SK-N-SH (cell line): ENCODE measurements around the gene PTPRB. TPM values are rescaled to one million over a fixed set of nuclear protein-coding genes. Genes with fewer than 3 reads are reported as not detected.

Experiments
- CTCF ChIA-PET: fragments of 300-600, 350-600 bp; formaldehyde crosslinking; extraction: SDS; loops from one replicate; lab custom pipeline; 2021; lab: Yijun Ruan, JAX
- POLR2A ChIA-PET: fragments of 350-600 bp; sonication (Branson Sonifier 250); formaldehyde crosslinking; extraction: SDS; loops from one replicate; lab custom pipeline; 2020; ENCODE audit warnings: antibody characterized with exemption, inconsistent platforms; lab: Yijun Ruan, JAX
- DNase-seq: peaks from one replicate; pipeline ENCODE4 v3.0.0; 2012
- H2AFZ ChIP-seq: fragments of 200-600 bp; sonication (generic); 2 replicates; pipeline ENCODE4 v1.8.1; 2016; ENCODE audit warnings: antibody characterized with exemption, mild to moderate bottlenecking, low read depth
- H3F3A ChIP-seq: fragments of 200-600 bp; sonication (generic); replicated peaks from 2 replicates; pipeline ENCODE3; 2016; ENCODE audit warnings: antibody characterized with exemption, mild to moderate bottlenecking; ENCODE audit not compliant: insufficient read depth
- H3K27ac ChIP-seq, 2 experiments: fragments of 200-500 bp in 1 of 2; fragments of 200-600 bp in 1 of 2; sonication (Bioruptor generic) in 1 of 2; sonication (generic), shearing (Covaris generic) in 1 of 2; 2 replicates each; pipeline versions ENCODE4 v1.5.1 to v1.6.1; 2014 to 2016; ENCODE audit warnings: low read depth in 2 of 2, inconsistent platforms in 1 of 2, low read length in 1 of 2, mild to moderate bottlenecking in 1 of 2, mixed read lengths in 1 of 2
- H3K27me3 ChIP-seq: fragments of 200-600 bp; sonication (generic), shearing (Covaris generic); 2 replicates; pipeline ENCODE4 v1.6.1; 2016; ENCODE audit warnings: mixed run types; ENCODE audit not compliant: insufficient read depth
- H3K36me3 ChIP-seq, 2 experiments: fragments of 200-500 bp in 1 of 2; fragments of 200-600 bp in 1 of 2; sonication (Bioruptor generic) in 1 of 2; sonication (generic) in 1 of 2; replicated peaks in 1 of 2; 2 replicates each; pipeline versions ENCODE3 to v1.5.1; 2014 to 2016; ENCODE audit warnings: low read length in 1 of 2, mild to moderate bottlenecking in 1 of 2; ENCODE audit not compliant: insufficient read depth in 2 of 2, control insufficient read depth in 1 of 2
- H3K4me1 ChIP-seq, 2 experiments: fragments of 200-500 bp in 1 of 2; fragments of 200-600 bp in 1 of 2; sonication (Bioruptor generic) in 1 of 2; sonication (generic), shearing (Covaris generic) in 1 of 2; 2 replicates each; pipeline versions ENCODE4 v1.5.1 to v1.6.1; 2014 to 2016; ENCODE audit warnings: low read depth in 1 of 2, low read length in 1 of 2, mixed run types in 1 of 2; ENCODE audit not compliant: insufficient read depth in 2 of 2, control insufficient read depth in 1 of 2
- H3K4me2 ChIP-seq: fragments of 200-600 bp; sonication (generic), shearing (Covaris generic); 2 replicates; pipeline ENCODE4 v1.6.1; 2017; ENCODE audit warnings: mixed run types
- H3K4me3 ChIP-seq, 2 experiments: fragments of 200-500 bp in 1 of 2; fragments of 200-600 bp in 1 of 2; sonication (Bioruptor generic) in 1 of 2; sonication (generic), shearing (Covaris generic) in 1 of 2; 2 replicates each; pipeline versions ENCODE4 v1.5.1 to v1.8.1; 2014 to 2016; ENCODE audit warnings: low read depth in 2 of 2, inconsistent platforms in 1 of 2, low read length in 1 of 2, mild to moderate bottlenecking in 1 of 2, mixed read lengths in 1 of 2, moderate library complexity in 1 of 2
- H3K79me2 ChIP-seq: fragments of 200-600 bp; sonication (generic); 2 replicates; pipeline ENCODE4 v1.8.1; 2017; ENCODE audit warnings: mild to moderate bottlenecking; ENCODE audit not compliant: insufficient read depth
- H3K9ac ChIP-seq: fragments of 200-600 bp; sonication (generic); 2 replicates; pipeline ENCODE4 v1.6.1; 2017; ENCODE audit warnings: mixed run types
- H3K9me2 ChIP-seq: fragments of 200-600 bp; sonication (generic); 2 replicates; pipeline ENCODE4 v1.6.1; 2017; ENCODE audit warnings: mixed run types
- H3K9me3 ChIP-seq: fragments of 200-600 bp; sonication (generic); 2 replicates; pipeline ENCODE4 v1.6.1; 2017; ENCODE audit warnings: mixed run types, mild to moderate bottlenecking, moderate library complexity
- H4K20me1 ChIP-seq: fragments of 200-600 bp; sonication (generic); 2 replicates; pipeline ENCODE4 v1.6.1; 2017; ENCODE audit warnings: mild to moderate bottlenecking, mixed run types; ENCODE audit not compliant: insufficient read depth
- CHD2 ChIP-seq: fragments of 150-350 bp; IDR thresholded peaks from 2 replicates; pipeline ENCODE4 v1.6.1; 2018; ENCODE audit warnings: low read length; ENCODE audit not compliant: partially characterized antibody
- CTCF ChIP-seq: fragments of 200-600 bp; sonication (generic); IDR thresholded peaks from 2 replicates; pipeline ENCODE4 v1.6.1; 2017; ENCODE audit warnings: antibody characterized with exemption, mild to moderate bottlenecking, moderate library complexity
- EP300 ChIP-seq, 2 experiments: IDR thresholded peaks; 2 replicates each; pipeline versions ENCODE4 v1.4.0 to v1.6.1; 2012; ENCODE audit warnings: borderline replicate concordance in 1 of 2, low read depth in 1 of 2, low read length in 1 of 2
- EZH2phosphoT487 ChIP-seq: fragments of 200-600 bp; sonication (generic); IDR thresholded peaks from 2 replicates; pipeline ENCODE4 v1.6.1; 2017; ENCODE audit warnings: low read depth, mixed run types, mild to moderate bottlenecking, antibody characterized with exemption, moderate library complexity, borderline replicate concordance
- FOSL2 ChIP-seq: IDR thresholded peaks from 2 replicates; pipeline ENCODE4 v1.4.0; 2012; ENCODE audit warnings: low read depth, mild to moderate bottlenecking, moderate library complexity, borderline replicate concordance
- GABPA ChIP-seq: IDR thresholded peaks from 2 replicates; pipeline ENCODE4 v1.4.0; 2012; ENCODE audit warnings: low read depth, mild to moderate bottlenecking
- GATA2 ChIP-seq: sonication (generic); formaldehyde crosslinking; IDR thresholded peaks from 2 replicates; pipeline ENCODE4 v1.5.0; 2020; ENCODE audit warnings: mild to moderate bottlenecking, missing genetic modification reagents
- JUND ChIP-seq: IDR thresholded peaks from 2 replicates; pipeline ENCODE4 v1.4.0; 2012
- MEF2A ChIP-seq: IDR thresholded peaks from 2 replicates; pipeline ENCODE4 v1.4.0; 2012; ENCODE audit warnings: low read depth, borderline replicate concordance
- PBX3 ChIP-seq: IDR thresholded peaks from 2 replicates; pipeline ENCODE4; 2012
- RAD21 ChIP-seq: IDR thresholded peaks from 2 replicates; pipeline ENCODE4 v1.6.1; 2012; ENCODE audit warnings: mild to moderate bottlenecking, low read length
- RCOR1 ChIP-seq: fragments of 150-350 bp; IDR thresholded peaks from 2 replicates; pipeline ENCODE4 v1.6.1; 2017; ENCODE audit warnings: antibody characterized with exemption, low read length
- RFX5 ChIP-seq: IDR thresholded peaks from 2 replicates; pipeline ENCODE4 v1.6.1; 2012; ENCODE audit warnings: mild to moderate bottlenecking, improper control_type of control experiment, low read length
- RXRA ChIP-seq: IDR thresholded peaks from 2 replicates; pipeline ENCODE4 v1.4.0; 2012; ENCODE audit warnings: low read depth, mild to moderate bottlenecking, borderline replicate concordance
- SMC3 ChIP-seq: IDR thresholded peaks from 2 replicates; pipeline ENCODE4 v1.6.1; 2012; ENCODE audit warnings: low read depth, low read length, improper control_type of control experiment
- TEAD4 ChIP-seq: IDR thresholded peaks from 2 replicates; pipeline ENCODE4 v1.4.0; 2012; ENCODE audit warnings: mild to moderate bottlenecking, borderline replicate concordance; ENCODE audit not compliant: insufficient read depth
- ZBTB33 ChIP-seq: IDR thresholded peaks from 2 replicates; pipeline ENCODE4 v1.4.0; 2012; ENCODE audit warnings: low read depth, borderline replicate concordance
- WGBS: methylation state at CpG from one replicate; pipeline ENCODE4 v1.1.6; 2017; ENCODE audit warnings: low lambda C conversion rate; 5-methylcytosine and 5-hydroxymethylcytosine counted together
- polyA plus RNA-seq, 3 experiments: library from polyadenylated mRNA; depleted of rRNA; stranded (reverse); fragments of >200 nt; gene quantifications; 2 replicates each; pipeline ENCODE4 v1.2.3, GENCODE V29; 2012
- TF ChIP-seq, protein P1 (sequence below): IDR thresholded peaks from 2 replicates; pipeline ENCODE4 v1.4.0; 2012; ENCODE audit warnings: low read depth, borderline replicate concordance

PTPRB gene
- polyA plus RNA-seq, 1 of the 3 experiments (the other 2 are of a cell fraction): 1.1 TPM

- CTCF ChIA-PET: interaction anchor here (0.7 to 4.2 kb wide), 34 partner anchors 8 to 912 kb away, joined by 3 to 136 read pairs (median 5); partner anchors contain the start of gene CNOT2
- Histone ChIP-seq H3K79me2 (no peaks in the 10 kb centered on the region), H3K27ac (peak overlapping the region in 1 of 2 experiments; percentile 42; a peak in 1 of 4 replicates), H3K4me1 (no peaks in the 10 kb centered on the region), H3K9me2 (no peaks in the 10 kb centered on the region), H3K27me3 (no peaks in the 10 kb centered on the region), H3K36me3 (no peaks in the 10 kb centered on the region), H3K4me2 (peak overlapping the region; percentile 39; the same call in 1 of the 2 replicates), H4K20me1 (no peaks in the 10 kb centered on the region), H3K9ac (no peak overlapping the region), H3F3A (peaks cover 3% of the 10 kb centered on the region), H3K9me3 (no peaks in the 10 kb centered on the region), H2AFZ (peak overlapping the region; percentile 81), H3K4me3 (peak overlapping the region in 1 of 2 experiments; percentile 21; a peak in 1 of 4 replicates)
- 64% methylated on average over 19 of the region's 19 CpGs for WGBS
- POLR2A ChIA-PET: interaction anchor here (0.9 kb wide), 1 partner anchor 334 kb away, joined by 3 read pairs; no protein-coding TSS in a partner anchor
- TF ChIP-seq RFX5 (no peak), SMC3 (peak; percentile 91), RAD21 (peak; percentile 95), CTCF (peak; percentile 89)
- peak; percentile 53 for DNase-seq
These were observed 60.6 kb downstream of the PTPRB start for GRCh38 chr12:70576341-70577282.

- H3K9me2 ChIP-seq: no peaks in the 10 kb centered on the region
- no peaks in the 10 kb centered on the region for H3K27me3 ChIP-seq
- no peak for TF ChIP-seq SMC3
- no peak for TF ChIP-seq RCOR1
- TF ChIP-seq EZH2phosphoT487: no peak
- no peak for TF ChIP-seq PBX3
- no peak for TF ChIP-seq ZBTB33
- no peak for TF ChIP-seq GABPA
- no peak for TF ChIP-seq GATA2 (CRISPR knock-in tag)
- TF ChIP-seq EP300 (IDR thresholded peaks at IDR 0.05; ENCODE audit: borderline replicate concordance in 1 of 2, low read depth in 1 of 2, low read length in 1 of 2): no peak
- TF ChIP-seq JUND: no peak
- TF ChIP-seq, protein P1, sequence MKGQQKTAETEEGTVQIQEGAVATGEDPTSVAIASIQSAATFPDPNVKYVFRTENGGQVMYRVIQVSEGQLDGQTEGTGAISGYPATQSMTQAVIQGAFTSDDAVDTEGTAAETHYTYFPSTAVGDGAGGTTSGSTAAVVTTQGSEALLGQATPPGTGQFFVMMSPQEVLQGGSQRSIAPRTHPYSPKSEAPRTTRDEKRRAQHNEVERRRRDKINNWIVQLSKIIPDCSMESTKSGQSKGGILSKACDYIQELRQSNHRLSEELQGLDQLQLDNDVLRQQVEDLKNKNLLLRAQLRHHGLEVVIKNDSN: no peak
- TF ChIP-seq CHD2: no peak
- no peak for TF ChIP-seq TEAD4
- TF ChIP-seq FOSL2: no peak
- no peak for TF ChIP-seq RXRA
- TF ChIP-seq MEF2A: no peak
These were observed 65.4 kb downstream of the PTPRB start for GRCh38 chr12:70571705-70572268.

More at GRCh38 chr12:70571705-70572268, 65.4 kb downstream of the PTPRB start:
- H3K9me3 ChIP-seq: no peaks in the 10 kb centered on the region
- ChIA-PET POLR2A (no interaction called here), CTCF (no interaction called here)
- H3K4me1 ChIP-seq: no peaks in the 10 kb centered on the region
- DNase-seq: no peak
- no peaks in the 10 kb centered on the region for H4K20me1 ChIP-seq
- no peak overlapping the region for H2AFZ ChIP-seq
- no peaks in the 10 kb centered on the region for H3K79me2 ChIP-seq
- 43% methylated on average over 3 of the region's 3 CpGs for WGBS
- no peaks in the 10 kb centered on the region for H3K36me3 ChIP-seq
- H3K27ac ChIP-seq: no peak overlapping the region
- no peaks in the 10 kb centered on the region for H3F3A ChIP-seq
- H3K4me3 ChIP-seq: no peak overlapping the region
- H3K4me2 ChIP-seq: no peak overlapping the region
- H3K9ac ChIP-seq: no peak overlapping the region
